Right ventricle myocardium inferior (tissue), 1 donor: ENCODE measurements around the gene ADCK2. TPM values are rescaled to one million over a fixed set of nuclear protein-coding genes. Genes with fewer than 3 reads are reported as not detected.
"Not testable (repeated sequence)": the region's sequence is repeated elsewhere in the genome, so short reads cannot be mapped to it uniquely, and the experiment has no call there.

Source experiments
- ATAC-seq: fragments of 200-7000 bp; cut with Tn5 transposase; one replicate; pipeline ENCODE4 v1.9.1; 2020; ENCODE audit warnings: mild to moderate bottlenecking, moderate library complexity
- DNase-seq: peaks from one replicate; pipeline ENCODE4 v3.0.0; 2021; ENCODE audit errors: missing footprints
- intact Hi-C: fragments of 100-400 bp; cut with DNase I; formaldehyde crosslinking; loops from one replicate; pipeline ENCODE4 v1.11.0; 2022
- total RNA-seq: library from RNA; stranded (reverse); fragmentation: NEBNext Ultra II Directional; extraction: Animal tissue kit (Norgen Biotek cat#: 25700); gene quantifications from one replicate; pipeline ENCODE4 v1.2.1, GENCODE V29; 2021
- donor health status: DM: no; HTN: yes; CAD: no; lungs with severe emphysema.

Gene ADCK2
- total RNA-seq, 1 donor from 2014 or later, result 11.6 TPM

DNA sequence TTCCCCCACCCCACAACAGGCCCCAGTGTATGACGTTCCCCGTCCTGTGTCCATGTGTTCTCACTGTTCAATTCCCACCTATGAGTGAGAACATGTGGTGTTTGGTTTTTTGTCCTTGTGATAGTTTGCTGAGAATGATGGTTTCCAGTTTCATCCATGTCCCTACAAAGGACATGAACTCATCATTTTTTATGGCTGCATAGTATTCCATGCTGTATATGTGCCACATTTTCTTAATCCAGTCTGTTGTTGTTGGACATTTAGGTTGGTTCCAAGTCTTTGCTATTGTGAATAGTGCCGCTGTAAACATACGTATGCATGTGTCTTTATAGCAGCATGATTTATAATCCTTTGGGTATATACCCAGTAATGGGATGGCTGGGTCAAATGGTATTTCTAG lies 36.0 kb downstream of the ADCK2 start:
- DNase-seq, ATAC-seq: not testable (repeated sequence)

GRCh38 chr7:140712392-140712791 lies 39.6 kb downstream of the ADCK2 start:
- intact Hi-C loops, ATAC-seq, DNase-seq: not testable (repeated sequence)

More for the DNA sequence above, 36.0 kb downstream of the ADCK2 start:
- intact Hi-C loops, result not testable (repeated sequence)

DNA sequence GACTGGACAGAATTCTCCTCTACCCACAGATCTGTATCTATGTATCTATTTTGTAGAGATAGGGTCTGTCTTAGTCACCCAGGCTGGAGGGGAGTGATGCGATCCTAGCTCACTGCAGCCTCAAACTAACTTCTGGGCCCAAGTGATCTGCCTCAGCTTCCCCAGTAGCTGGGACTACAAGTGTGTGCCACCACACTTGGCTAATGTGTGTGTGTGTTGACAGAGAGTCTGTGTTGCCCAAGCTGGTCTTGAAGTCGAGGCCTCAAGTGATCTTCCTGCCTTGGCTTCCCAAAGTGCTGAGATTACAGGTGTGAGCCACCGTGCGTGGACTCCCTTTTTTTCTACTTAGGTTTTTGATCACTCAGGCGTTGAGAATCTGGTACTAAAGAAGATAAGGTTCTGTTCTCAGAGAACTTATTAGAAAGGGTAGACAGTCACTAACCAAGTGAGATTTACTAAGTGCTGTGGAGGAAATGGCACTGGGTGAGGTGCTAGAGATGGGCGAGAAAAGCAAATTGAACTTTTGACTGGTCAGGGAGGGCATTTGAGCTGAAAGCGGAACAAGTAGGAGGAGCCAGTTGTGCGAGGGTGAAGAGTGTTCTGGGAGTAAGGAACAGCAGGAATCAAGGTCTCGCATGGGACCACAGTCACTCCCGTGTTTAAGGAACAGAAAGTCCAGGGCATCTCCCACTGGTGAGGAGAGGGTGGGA lies 41.7 kb downstream of the ADCK2 start:
- intact Hi-C loops, result no loop called here
- DNase-seq (no peak), ATAC-seq (no peak)

- ATAC-seq (no peak), DNase-seq (no peak)
- intact Hi-C loops, result no loop called here
Measured at GRCh38 chr7:140719721-140720120, 47.0 kb downstream of the ADCK2 start.

GRCh38 chr7:140722254-140722653 lies 49.5 kb downstream of the ADCK2 start:
- ATAC-seq, result no peak
- no peak for DNase-seq
- intact Hi-C loops, result no loop called here

- ATAC-seq, result no peak
- DNase-seq, result no peak
- intact Hi-C loops, result no loop called here
Measured at GRCh38 chr7:140723006-140723405, 50.3 kb downstream of the ADCK2 start.

DNA sequence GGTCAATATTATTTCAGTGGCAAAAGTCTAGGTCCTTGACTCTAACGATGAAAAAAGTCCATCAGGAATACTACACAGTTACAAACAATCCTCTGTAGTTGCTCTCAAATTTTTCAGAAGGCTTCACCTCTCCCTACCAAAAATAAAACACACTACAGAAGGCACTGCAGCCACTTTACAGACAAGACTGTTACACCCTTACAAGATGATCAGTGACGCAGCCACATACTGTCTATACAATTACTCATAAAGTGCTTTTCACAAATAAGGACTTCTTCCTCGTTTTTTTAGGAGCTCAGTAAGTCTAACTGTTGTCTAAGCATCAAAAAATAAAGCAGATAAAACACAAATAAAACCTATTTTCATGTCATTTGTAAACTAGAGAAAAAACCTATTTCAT lies 50.8 kb downstream of the ADCK2 start:
- ATAC-seq (no peak), DNase-seq (no peak)
- intact Hi-C loops, result no loop called here

DNA sequence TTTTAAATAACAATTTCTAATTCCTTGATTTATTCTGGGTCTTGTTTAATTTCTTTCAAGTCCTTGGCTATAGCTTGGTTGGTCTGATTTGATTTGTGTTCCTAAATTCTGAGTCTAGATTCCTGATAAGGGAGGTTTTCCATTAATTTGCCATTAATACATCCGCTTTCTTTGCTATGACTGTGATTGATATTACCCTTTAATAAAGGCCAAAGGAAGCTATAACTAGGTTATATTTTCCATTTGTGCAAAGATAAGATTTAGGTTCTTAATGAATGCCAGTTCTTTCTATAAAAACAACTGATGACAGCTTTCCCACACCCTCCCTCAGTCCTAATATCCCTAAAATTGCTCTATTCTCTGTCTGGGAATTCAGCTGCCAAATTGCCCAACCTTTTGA lies 52.0 kb downstream of the ADCK2 start:
- ATAC-seq (no peak), DNase-seq (no peak)
- intact Hi-C loops, result no loop called here

DNA sequence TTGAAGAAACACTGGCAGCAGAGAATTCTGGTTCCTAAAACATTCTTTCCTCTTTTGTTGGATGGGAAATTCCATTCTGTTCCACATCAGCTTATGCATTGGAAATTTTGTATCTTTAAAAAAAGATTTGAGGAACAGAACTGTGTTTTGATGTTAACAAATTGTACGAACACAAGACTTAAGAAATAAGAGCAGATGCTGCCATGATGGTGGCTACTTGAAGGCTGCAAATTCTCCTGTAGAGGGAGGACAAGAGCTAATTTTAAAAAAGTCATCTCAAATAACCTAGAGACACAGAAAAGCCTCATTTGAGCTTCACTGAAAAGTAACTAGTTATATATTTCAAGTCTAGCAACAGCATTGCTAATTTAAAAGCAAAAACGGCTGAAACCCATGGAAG lies 53.5 kb downstream of the ADCK2 start:
- intact Hi-C loops, result no loop called here
- DNase-seq (no peak), ATAC-seq (no peak)

DNA sequence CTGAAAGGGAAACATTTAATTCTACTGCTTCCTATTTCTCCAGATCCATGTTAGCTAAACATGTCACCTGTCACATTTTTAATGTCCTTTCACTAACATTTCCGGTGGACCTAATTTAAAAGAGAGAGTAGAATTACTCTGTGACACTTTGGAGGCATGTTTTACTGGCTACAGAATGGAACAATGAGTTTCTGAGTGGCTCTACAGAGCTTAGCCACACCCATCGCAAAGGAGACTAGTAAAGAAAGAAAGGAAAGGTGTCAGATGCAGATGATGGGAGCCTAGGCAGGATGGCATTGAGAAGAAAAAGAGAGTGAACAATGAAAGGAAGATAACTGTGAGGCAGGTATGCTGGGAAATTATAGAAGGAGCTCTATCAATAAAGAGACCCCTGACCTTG lies 59.7 kb downstream of the ADCK2 start:
- ATAC-seq (no peak), DNase-seq (no peak)
- intact Hi-C loops, result no loop called here

DNA sequence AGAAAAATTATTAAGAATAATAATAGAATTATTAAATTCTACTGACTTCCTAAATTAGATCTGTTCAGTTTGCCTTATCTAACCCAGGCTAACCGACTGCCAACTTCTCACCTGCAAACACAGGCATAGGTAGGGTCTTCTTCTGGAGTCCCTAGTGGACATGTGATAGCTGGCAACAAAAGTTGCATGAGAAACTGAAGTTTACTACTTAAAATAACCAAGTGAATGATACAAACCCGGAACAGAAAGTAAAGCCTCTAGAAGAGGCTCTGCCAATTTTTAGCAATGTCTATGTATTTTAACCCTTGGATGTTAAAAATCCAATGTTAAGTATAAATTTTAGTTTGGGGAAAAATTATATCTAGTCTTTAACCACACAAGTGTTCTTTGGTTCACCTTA lies 61.4 kb downstream of the ADCK2 start:
- intact Hi-C loops, result no loop called here
- ATAC-seq (no peak), DNase-seq (no peak)

DNA sequence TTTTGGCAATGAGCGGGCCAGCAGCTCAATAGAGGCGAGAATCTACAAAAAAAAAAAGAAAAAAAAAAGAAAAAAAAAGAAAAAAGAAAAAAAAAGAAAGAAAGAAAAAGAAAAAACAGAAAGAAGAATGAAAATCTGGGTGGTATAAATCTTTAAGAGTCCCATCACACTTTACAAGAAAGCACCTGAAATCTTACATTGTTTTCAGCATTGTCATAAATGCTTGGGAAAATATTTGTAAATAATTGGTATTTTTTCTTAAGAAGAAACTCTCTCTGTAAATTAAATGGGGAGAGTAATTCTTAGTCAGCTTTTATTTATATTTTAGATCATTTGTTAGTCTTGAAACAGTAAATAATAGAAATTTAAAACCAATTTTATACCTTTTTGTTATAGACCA lies 62.0 kb downstream of the ADCK2 start:
- intact Hi-C loops, result no loop called here
- no peak for DNase-seq
- ATAC-seq, result no peak

GRCh38 chr7:140738280-140738679 lies 65.5 kb downstream of the ADCK2 start:
- intact Hi-C loops, result no loop called here
- no peak for ATAC-seq

GRCh38 chr7:140743255-140743654 lies 70.5 kb downstream of the ADCK2 start:
- DNase-seq, intact Hi-C loops, ATAC-seq: not testable (repeated sequence)

More at GRCh38 chr7:140738280-140738679, 65.5 kb downstream of the ADCK2 start:
- no peak for DNase-seq

DNA sequence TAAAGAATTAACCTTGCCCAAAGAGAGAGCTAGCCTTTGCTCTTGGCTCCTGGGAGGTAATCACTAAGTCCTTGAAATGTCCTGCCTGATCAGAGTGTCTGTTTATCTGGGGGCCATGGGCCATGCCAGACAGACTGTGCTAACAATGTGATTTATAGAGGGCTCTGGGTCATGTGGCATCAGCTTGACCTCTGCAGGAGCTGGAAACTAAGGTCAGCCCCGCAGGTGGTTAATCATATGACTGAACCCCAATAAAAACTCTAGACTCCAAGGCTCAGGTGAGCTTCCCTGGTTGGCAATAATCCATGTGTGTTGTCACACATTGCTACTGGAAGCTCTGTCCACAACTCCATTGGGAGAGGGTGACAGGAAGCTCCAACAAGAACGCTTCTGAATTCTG lies 71.3 kb downstream of the ADCK2 start:
- DNase-seq, result no peak
- intact Hi-C loops, result no loop called here
- ATAC-seq, result no peak

Other genes starting within 250 kb of the ADCK2 start
- gene MKRN1, start 193.4 kb upstream of the ADCK2 start, total RNA-seq, result 99.0 TPM
- gene DENND2A, start 32.1 kb upstream of the ADCK2 start, total RNA-seq, result 15.0 TPM
- 744 TPM for gene NDUFB2, start 23.8 kb downstream of the ADCK2 start, total RNA-seq